ENCODE results near the gene KCNK3.

The KCNK3 gene

GRCh38 chr2:26692279-26692896 lies at the start of gene KCNK3:
Gene KCNK3, plus strand, starts transcription at chr2:26692722. Its CDS starts 154 bp downstream, at chr2:26692876.
- TF ChIP-seq CTCF (conservative IDR thresholded peaks at IDR 0.05; ENCODE audit: low read length), result no peak
- H3K4me3 ChIP-seq (ENCODE audit: low read length), result peak within 1 kb of the TSS; percentile 9; the same call in 1 of the 2 replicates
- DNase-seq (ENCODE audit: low read depth), result peak; percentile 21

- no peak for TF ChIP-seq CTCF (conservative IDR thresholded peaks at IDR 0.05; ENCODE audit: low read length)
- no peak overlapping the region for H3K4me3 ChIP-seq (ENCODE audit: low read length)
- DNase-seq (ENCODE audit: low read depth), result no peak
These were observed 48.2 kb upstream of the KCNK3 start for GRCh38 chr2:26644188-26644835.

GRCh38 chr2:26645762-26646161 lies 46.8 kb upstream of the KCNK3 start:
- no peak for TF ChIP-seq CTCF (conservative IDR thresholded peaks at IDR 0.05; ENCODE audit: low read length)
- DNase-seq (ENCODE audit: low read depth), result no peak
- no peak overlapping the region for H3K4me3 ChIP-seq (ENCODE audit: low read length)

- no peak for DNase-seq (ENCODE audit: low read depth)
- TF ChIP-seq CTCF (conservative IDR thresholded peaks at IDR 0.05; ENCODE audit: low read length), result no peak
- no peak overlapping the region for H3K4me3 ChIP-seq (ENCODE audit: low read length)
These were observed 45.4 kb upstream of the KCNK3 start for GRCh38 chr2:26646986-26647672.

- DNase-seq (ENCODE audit: low read depth), result no peak
- no peak for TF ChIP-seq CTCF (conservative IDR thresholded peaks at IDR 0.05; ENCODE audit: low read length)
- no peak overlapping the region for H3K4me3 ChIP-seq (ENCODE audit: low read length)
These were observed 44.5 kb upstream of the KCNK3 start for GRCh38 chr2:26647981-26648380.

GRCh38 chr2:26648516-26648915 lies 44.0 kb upstream of the KCNK3 start:
- no peak for TF ChIP-seq CTCF (conservative IDR thresholded peaks at IDR 0.05; ENCODE audit: low read length)
- no peak for DNase-seq (ENCODE audit: low read depth)
- H3K4me3 ChIP-seq (ENCODE audit: low read length), result no peak overlapping the region
